Measurements from ENCODE around the gene TMEM218. TPM values are rescaled to one million over a fixed set of nuclear protein-coding genes. Genes with fewer than 3 reads are reported as not detected.

The TMEM218 gene
- total and polyA plus RNA-seq, 2 of the 8 experiments (the other 6 are each of a cell fraction or from before 2014, with no cell fraction given): 17.0 to 33.5 TPM

DNA sequence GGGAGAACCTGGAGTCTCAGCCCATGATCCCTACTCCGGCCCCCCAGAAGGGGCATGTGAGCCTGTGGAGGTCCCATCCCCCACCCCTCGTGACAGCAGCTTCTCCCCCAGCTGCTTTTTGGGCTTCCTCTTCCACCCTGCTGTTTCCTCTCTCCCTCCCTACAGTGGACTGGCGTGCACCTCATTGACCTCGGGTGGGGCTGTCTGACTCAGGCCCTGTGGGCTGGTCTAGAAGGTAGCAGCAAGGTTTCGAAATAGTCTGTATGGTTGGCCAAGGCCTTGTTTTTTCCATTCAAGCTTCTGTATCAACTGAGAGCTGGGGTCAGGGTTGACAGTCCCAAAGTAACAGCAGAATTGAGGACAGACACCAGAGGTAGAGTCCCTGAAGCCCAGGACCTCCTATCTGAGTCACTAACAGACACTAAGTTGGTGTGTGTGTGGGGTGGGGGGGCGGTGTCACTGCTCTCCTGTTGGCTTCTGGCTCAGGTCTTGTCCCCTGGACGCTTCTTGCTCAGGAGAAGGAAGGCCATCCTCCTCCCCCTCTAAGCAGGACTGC, 40.6 kb downstream of the TMEM218 start:
- POLR2A ChIA-PET (ENCODE audit: partially characterized antibody): interaction anchor here (0.8 to 1.3 kb wide), 2 partner anchors 10 to 53 kb away, joined by 4 to 5 read pairs; no protein-coding TSS in a partner anchor
- no peak overlapping the region for H2BK15ac ChIP-seq (ENCODE audit: low read length)
- CTCF ChIA-PET (ENCODE audit: partially characterized antibody): interaction anchor here (1.0 to 29.4 kb wide), 8 partner anchors 8 to 358 kb away, joined by 3 to 486 read pairs (median 3); partner anchors contain the start of gene ROBO3
- no peak overlapping the region for H2BK5ac ChIP-seq (ENCODE audit: low read depth, low read length)
- H3K27me3 ChIP-seq (replicated peaks in 1 of 4; ENCODE audit: control insufficient read depth in 3 of 4, extremely low read depth in 1 of 4, insufficient read depth in 3 of 4, low read length in 3 of 4): no peaks in the 10 kb centered on the region
- no peak overlapping the region for H2AK5ac ChIP-seq (ENCODE audit: low read depth, low read length)
- peaks cover 0 to 2% (median 0%) of the 10 kb centered on the region in 4 experiments; a peak in 2 of 7 replicates for H3K4me1 ChIP-seq (replicated peaks in 1 of 4; ENCODE audit: control insufficient read depth in 3 of 4, insufficient read depth in 4 of 4, low read length in 3 of 4)
- H3K4ac ChIP-seq (replicated peaks; ENCODE audit: insufficient read length, low read depth, low read length): no peak overlapping the region
- H2AFZ ChIP-seq (ENCODE audit: low read length): no peak overlapping the region
- H4K8ac ChIP-seq (ENCODE audit: extremely low read depth, insufficient read depth, low read length): no peak overlapping the region
- FAIRE-seq (no peak), DNase-seq (ENCODE audit: low read depth in 1 of 2, low spot score in 2 of 2) (no peak)
- no peak overlapping the region for H3K18ac ChIP-seq (ENCODE audit: extremely low read depth, low read length)
- H3K9me3 ChIP-seq (ENCODE audit: insufficient read depth in 2 of 2, low read depth in 1 of 2, low read length in 1 of 2): no peaks in the 10 kb centered on the region
- H3K23me2 ChIP-seq (ENCODE audit: low read depth, low read length): no peaks in the 10 kb centered on the region
- H3K56ac ChIP-seq (replicated peaks; ENCODE audit: insufficient read length, low read depth, low read length): no peak overlapping the region
- H2BK20ac ChIP-seq (ENCODE audit: low read length): no peak overlapping the region
- H2BK120ac ChIP-seq (replicated peaks; ENCODE audit: low read depth, low read length): no peak overlapping the region
- H3K27ac ChIP-seq (ENCODE audit: low read depth, low read length): no peak overlapping the region
- H4K91ac ChIP-seq (replicated peaks; ENCODE audit: insufficient read length, low read length): no peak overlapping the region
- H3K14ac ChIP-seq (ENCODE audit: insufficient read length): no peak overlapping the region
- no peak overlapping the region for H3K23ac ChIP-seq (ENCODE audit: insufficient read length)
- no peak overlapping the region for H2BK12ac ChIP-seq (ENCODE audit: low read depth, low read length)
- no peak overlapping the region for H3K4me3 ChIP-seq (ENCODE audit: extremely low read depth in 1 of 4, insufficient read depth in 2 of 4, low read depth in 3 of 4, low read length in 4 of 4)
- H3K79me1 ChIP-seq (ENCODE audit: low read depth, low read length): no peaks in the 10 kb centered on the region
- no peaks in the 10 kb centered on the region for H4K20me1 ChIP-seq (replicated peaks in 1 of 2; ENCODE audit: control insufficient read depth in 1 of 2, insufficient read depth in 2 of 2, low read length in 2 of 2)
- no peak overlapping the region for H3K9ac ChIP-seq (replicated peaks in 1 of 4; ENCODE audit: extremely low read depth in 1 of 4, low read depth in 3 of 4, low read length in 3 of 4)
- no peaks in the 10 kb centered on the region for H3K36me3 ChIP-seq (ENCODE audit: control insufficient read depth in 2 of 4, insufficient read depth in 4 of 4, low read length in 3 of 4)
- no peak overlapping the region for H3K4me2 ChIP-seq (ENCODE audit: insufficient read depth in 1 of 2, low read depth in 2 of 2, low read length in 2 of 2)
- WGBS, 2 experiments (ENCODE audit: extremely low coverage in 1 of 2, insufficient coverage in 1 of 2, insufficient read length in 1 of 2, insufficient replicate concordance in 2 of 2, low coverage in 1 of 2, low lambda C conversion rate in 2 of 2, missing lambda C conversion rate in 1 of 2): 88% methylated on average over 6 of the region's 7 CpGs; no CpG with 5 or more reads in 1 of the 2 experiments
- no peaks in the 10 kb centered on the region for H3K79me2 ChIP-seq (ENCODE audit: control insufficient read depth in 1 of 2, insufficient read depth in 2 of 2, low read length in 2 of 2)
- no peak overlapping the region for H4K5ac ChIP-seq (ENCODE audit: insufficient read length, low read depth, low read length)
- TF ChIP-seq, protein P1, sequence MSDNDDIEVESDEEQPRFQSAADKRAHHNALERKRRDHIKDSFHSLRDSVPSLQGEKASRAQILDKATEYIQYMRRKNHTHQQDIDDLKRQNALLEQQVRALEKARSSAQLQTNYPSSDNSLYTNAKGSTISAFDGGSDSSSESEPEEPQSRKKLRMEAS (IDR thresholded peaks at IDR 0.05): no peak
- TF ChIP-seq CBX5 (IDR thresholded peaks at IDR 0.05; ENCODE audit: low read depth, low read length) (no peak), EZH2 (IDR thresholded peaks at IDR 0.05; ENCODE audit: low read depth, low read length, severe bottlenecking) (no peak), FOSL1 (IDR thresholded peaks at IDR 0.05; ENCODE audit: insufficient read depth, low read depth, low read length) (no peak), SRF (IDR thresholded peaks at IDR 0.05; ENCODE audit: low read depth, low read length) (no peak), TBP (IDR thresholded peaks at IDR 0.05; ENCODE audit: low read depth, low read length) (no peak), TCF12 (IDR thresholded peaks at IDR 0.05; ENCODE audit: low read depth, low read length) (no peak)
